ENCODE measurements around the gene WDTC1. TPM values are rescaled to one million over a fixed set of nuclear protein-coding genes. Genes with fewer than 3 reads are reported as not detected.

The WDTC1 gene
- total RNA-seq, 1 donor from 2014 or later: 28.6 TPM

DNA sequence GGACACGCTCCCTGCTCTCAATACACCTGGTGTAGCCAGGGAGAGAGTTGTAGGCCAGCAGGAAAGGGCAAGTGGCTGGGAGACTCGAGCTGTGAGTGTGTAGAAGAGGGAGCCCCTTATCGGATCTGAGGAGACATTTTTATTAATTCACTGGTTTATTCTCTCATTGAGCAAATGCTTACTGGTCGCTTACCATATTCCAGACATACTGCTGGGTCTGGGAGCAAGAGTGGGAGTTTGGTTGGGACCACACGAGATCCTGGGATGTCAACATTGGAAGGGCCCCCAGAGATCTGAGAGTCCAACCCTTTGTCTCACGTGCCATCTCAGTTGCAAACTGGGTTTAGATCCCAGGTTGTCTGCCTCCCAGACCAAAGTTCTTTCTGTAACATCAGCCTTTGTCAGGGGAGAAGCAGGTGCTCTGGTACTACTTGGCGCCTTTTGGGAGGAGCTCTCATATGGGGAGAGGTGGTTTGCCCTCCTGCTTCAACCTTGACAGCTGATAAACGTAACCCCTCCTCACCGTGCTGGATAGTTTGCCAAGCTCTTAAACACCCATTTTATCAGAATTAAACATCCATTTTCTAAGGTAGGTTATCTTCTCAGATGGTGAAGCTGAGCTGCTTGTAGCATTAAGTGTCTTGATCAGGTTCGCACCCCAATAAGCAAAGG lies 88.3 kb downstream of the WDTC1 start:
- TF ChIP-seq, protein P1, sequence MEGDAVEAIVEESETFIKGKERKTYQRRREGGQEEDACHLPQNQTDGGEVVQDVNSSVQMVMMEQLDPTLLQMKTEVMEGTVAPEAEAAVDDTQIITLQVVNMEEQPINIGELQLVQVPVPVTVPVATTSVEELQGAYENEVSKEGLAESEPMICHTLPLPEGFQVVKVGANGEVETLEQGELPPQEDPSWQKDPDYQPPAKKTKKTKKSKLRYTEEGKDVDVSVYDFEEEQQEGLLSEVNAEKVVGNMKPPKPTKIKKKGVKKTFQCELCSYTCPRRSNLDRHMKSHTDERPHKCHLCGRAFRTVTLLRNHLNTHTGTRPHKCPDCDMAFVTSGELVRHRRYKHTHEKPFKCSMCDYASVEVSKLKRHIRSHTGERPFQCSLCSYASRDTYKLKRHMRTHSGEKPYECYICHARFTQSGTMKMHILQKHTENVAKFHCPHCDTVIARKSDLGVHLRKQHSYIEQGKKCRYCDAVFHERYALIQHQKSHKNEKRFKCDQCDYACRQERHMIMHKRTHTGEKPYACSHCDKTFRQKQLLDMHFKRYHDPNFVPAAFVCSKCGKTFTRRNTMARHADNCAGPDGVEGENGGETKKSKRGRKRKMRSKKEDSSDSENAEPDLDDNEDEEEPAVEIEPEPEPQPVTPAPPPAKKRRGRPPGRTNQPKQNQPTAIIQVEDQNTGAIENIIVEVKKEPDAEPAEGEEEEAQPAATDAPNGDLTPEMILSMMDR (IDR thresholded peaks at IDR 0.05; ENCODE audit: insufficient read depth, low read length, poor library complexity, severe bottlenecking): no peak
- no peak for DNase-seq (ENCODE audit: low read depth)
- H3K27me3 ChIP-seq (ENCODE audit: control insufficient read depth, insufficient read depth, low read length): no peaks in the 10 kb centered on the region
- H3K4me3 ChIP-seq (ENCODE audit: low read depth, low read length): peak overlapping the region; percentile 98
- no peaks in the 10 kb centered on the region for H3K36me3 ChIP-seq (ENCODE audit: control insufficient read depth, insufficient read depth, low read length)

DNA sequence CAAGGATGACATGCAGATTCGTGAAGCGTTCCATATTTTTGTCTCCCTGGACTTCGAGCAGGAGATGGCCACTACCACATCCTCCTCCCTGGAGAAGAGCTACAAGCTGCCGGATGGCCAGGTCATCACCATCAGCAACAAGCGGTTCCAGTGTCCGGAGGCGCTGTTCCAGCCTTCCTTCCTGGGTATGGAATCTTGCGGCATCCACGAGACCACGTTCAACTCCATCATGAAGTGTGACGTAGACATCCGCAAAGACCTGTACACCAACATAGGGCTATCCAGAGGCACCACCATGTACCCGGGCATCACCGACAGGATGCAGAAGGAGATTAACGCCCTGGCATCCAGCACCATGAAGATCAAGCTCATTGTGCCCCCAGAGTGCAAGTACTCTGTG lies 90.9 kb downstream of the WDTC1 start:
- DNase-seq (ENCODE audit: low read depth): no peak
- TF ChIP-seq, protein P1 (IDR thresholded peaks at IDR 0.05; ENCODE audit: insufficient read depth, low read length, poor library complexity, severe bottlenecking): no peak
- H3K27me3 ChIP-seq (ENCODE audit: control insufficient read depth, insufficient read depth, low read length): no peaks in the 10 kb centered on the region
- no peak overlapping the region for H3K4me3 ChIP-seq (ENCODE audit: low read depth, low read length)
- no peaks in the 10 kb centered on the region for H3K36me3 ChIP-seq (ENCODE audit: control insufficient read depth, insufficient read depth, low read length)

DNA sequence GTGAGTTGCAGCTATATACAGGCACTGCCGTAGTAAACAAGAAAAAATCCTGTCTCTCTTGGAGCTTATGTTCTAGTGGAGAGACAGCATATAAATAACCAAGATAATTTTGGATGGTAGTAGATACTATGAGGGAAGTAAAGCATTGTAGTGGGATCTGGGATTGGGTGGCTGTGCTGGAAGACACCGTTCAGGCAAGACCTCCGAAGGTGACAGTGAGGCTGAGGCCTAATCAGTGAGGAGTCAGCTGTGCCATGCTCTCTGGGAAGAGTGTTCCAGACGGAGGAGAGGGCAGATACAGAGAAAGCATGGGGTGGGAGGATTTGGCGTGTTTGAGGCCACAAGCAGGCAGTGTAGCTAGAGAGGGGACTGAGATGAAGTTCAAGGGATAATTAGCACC lies 93.5 kb downstream of the WDTC1 start:
- no peaks in the 10 kb centered on the region for H3K36me3 ChIP-seq (ENCODE audit: control insufficient read depth, insufficient read depth, low read length)
- TF ChIP-seq, protein P1 (IDR thresholded peaks at IDR 0.05; ENCODE audit: insufficient read depth, low read length, poor library complexity, severe bottlenecking): no peak
- no peak for DNase-seq (ENCODE audit: low read depth)
- no peaks in the 10 kb centered on the region for H3K27me3 ChIP-seq (ENCODE audit: control insufficient read depth, insufficient read depth, low read length)
- no peak overlapping the region for H3K4me3 ChIP-seq (ENCODE audit: low read depth, low read length)

DNA sequence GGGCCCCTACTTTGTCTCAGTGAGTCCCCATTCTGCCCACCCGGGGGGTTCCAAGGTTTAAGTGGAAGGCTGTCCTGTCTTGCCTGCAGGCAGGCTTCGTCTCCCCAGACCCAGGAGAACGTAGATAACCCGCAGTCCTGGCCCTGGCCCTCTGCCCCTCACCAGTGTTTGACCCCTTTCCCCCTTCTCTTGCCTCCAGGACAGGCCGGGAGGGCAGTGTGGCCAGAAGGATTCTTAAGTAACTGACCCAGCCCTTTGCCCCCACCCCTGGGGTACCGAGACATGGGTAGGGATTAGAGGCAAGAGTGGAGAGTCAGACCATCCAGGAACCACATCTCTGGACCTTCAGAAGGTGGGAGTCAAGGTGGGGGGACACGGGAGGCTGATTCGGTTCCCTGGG lies 96.4 kb downstream of the WDTC1 start:
- H3K36me3 ChIP-seq (ENCODE audit: control insufficient read depth, insufficient read depth, low read length): peaks cover 1% of the 10 kb centered on the region
- no peak for DNase-seq (ENCODE audit: low read depth)
- no peak overlapping the region for H3K4me3 ChIP-seq (ENCODE audit: low read depth, low read length)
- no peaks in the 10 kb centered on the region for H3K27me3 ChIP-seq (ENCODE audit: control insufficient read depth, insufficient read depth, low read length)
- TF ChIP-seq, protein P1 (IDR thresholded peaks at IDR 0.05; ENCODE audit: insufficient read depth, low read length, poor library complexity, severe bottlenecking): no peak

DNA sequence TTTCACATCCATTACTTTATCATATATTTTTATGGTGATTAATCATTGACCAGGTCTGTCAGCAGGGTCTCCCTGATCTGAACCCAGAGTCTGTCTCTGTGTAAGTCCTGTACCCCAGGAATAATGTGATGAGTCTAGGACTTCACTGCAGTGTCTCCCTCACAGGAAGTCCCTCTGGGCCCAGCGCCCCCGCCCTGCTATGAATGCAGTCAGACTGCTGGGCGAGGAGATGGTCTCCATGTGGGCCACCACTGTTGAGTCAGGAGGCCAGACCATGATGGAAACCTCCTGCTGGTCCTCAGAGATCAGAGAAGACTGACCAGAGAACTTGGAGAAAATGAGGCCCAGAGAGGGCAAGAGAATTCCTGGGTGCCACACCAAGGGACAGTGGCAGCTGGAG lies 97.0 kb downstream of the WDTC1 start:
- peaks cover 1% of the 10 kb centered on the region for H3K36me3 ChIP-seq (ENCODE audit: control insufficient read depth, insufficient read depth, low read length)
- TF ChIP-seq, protein P1 (IDR thresholded peaks at IDR 0.05; ENCODE audit: insufficient read depth, low read length, poor library complexity, severe bottlenecking): no peak

DNA sequence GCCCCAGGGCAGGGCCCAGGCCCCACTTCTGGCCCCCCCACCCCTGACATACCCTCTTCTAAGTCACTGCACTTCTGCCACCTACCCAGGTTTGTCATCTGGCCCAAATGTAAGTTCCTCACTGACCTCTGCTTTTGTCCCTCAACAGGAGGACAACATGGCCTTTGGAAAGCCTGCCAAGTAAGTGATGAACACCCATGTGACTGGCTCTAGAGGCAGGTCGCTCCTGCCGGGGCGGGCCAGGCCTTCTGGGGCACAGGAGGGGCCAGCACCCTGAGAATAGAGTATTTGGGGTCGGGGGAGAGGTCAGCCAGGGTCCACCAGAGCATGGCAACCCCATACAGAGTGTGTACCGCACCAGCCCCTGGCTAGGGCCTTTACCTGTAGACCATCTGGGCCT lies 97.5 kb downstream of the WDTC1 start:
- TF ChIP-seq, protein P1 (IDR thresholded peaks at IDR 0.05; ENCODE audit: insufficient read depth, low read length, poor library complexity, severe bottlenecking): no peak
- Histone ChIP-seq H3K36me3 (ENCODE audit: control insufficient read depth, insufficient read depth, low read length) (peaks cover 1% of the 10 kb centered on the region), H3K27me3 (ENCODE audit: control insufficient read depth, insufficient read depth, low read length) (no peaks in the 10 kb centered on the region), H3K4me3 (ENCODE audit: low read depth, low read length) (no peak overlapping the region)
- DNase-seq (ENCODE audit: low read depth): no peak

More for the DNA sequence above, 97.0 kb downstream of the WDTC1 start:
- DNase-seq (ENCODE audit: low read depth): no peak
- H3K27me3 ChIP-seq (ENCODE audit: control insufficient read depth, insufficient read depth, low read length): no peaks in the 10 kb centered on the region
- H3K4me3 ChIP-seq (ENCODE audit: low read depth, low read length): no peak overlapping the region

Measured in kidney epithelial cell (primary cell).